ENCODE measurements around the gene ATE1.
"Not testable (repeated sequence)": the region's sequence is repeated elsewhere in the genome, so short reads cannot be mapped to it uniquely, and the experiment has no call there.

Gene ATE1

DNA sequence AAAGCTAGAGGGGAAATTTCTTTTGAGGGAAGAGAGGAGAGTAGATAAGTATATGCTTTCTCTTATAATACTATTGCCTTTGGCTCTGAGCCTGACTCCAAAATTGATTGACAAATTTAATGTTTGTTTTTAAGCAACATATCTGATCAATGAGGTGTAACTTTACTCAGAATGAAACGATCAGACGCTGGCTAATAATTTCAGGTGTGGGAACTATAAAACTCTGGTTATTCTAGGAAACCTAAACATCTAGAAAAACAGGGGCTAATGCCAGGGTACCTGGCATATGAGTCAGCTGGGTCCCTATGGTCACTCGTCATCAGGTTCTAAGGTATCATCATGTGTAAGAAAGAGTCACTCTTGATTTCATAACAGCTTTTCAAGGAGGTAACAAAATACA lies 139.7 kb downstream of the ATE1 start:
- DNase-seq (ENCODE audit: low spot score): no peak

DNA sequence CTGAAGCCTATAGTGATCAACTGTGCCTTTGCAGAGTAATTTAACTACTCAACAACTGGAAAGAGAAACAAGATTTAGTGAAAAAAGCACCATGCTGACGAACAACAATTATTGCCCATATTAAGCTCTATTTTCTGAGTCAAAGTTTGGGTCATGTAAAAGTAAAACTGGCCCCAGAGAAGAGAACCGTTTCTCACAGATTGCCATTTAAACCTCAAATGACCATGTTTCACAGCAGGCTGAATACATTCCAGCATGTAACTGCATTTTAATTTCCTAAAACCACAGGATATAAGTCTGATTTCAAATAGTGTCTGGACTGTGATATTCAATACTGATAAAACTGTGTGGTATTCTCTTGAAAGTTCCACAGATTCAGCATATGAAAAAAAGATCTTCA lies 140.7 kb downstream of the ATE1 start:
- DNase-seq (ENCODE audit: low spot score): no peak

DNA sequence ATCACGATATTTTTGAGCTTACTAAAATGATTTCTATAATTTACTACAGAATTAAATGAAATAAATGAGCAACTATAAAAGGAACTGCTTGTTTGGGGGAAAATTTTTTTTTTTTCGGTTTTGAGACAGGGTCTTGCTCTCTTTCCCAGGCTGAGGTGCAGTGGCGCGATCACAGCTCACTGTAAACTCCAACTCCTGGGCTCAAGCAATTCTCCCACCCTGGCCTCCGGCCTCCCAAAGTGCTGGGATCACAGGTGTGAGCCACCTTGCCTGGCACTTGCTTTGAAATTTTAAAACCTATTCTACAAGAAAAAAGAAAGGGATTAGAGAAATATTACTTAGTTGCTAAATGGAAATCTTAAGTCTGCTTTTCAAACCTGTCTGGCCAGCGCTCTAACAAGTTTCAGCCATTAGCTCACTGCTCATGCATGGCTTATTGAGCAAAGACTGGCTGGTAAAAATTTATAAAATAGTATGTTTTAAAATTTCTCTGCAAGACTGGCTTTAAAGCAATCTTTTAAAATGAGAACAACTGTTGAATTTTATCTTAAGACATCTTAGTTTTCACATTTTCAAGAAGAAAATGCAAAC lies 144.0 kb downstream of the ATE1 start:
- no peak for DNase-seq (ENCODE audit: low spot score)

DNA sequence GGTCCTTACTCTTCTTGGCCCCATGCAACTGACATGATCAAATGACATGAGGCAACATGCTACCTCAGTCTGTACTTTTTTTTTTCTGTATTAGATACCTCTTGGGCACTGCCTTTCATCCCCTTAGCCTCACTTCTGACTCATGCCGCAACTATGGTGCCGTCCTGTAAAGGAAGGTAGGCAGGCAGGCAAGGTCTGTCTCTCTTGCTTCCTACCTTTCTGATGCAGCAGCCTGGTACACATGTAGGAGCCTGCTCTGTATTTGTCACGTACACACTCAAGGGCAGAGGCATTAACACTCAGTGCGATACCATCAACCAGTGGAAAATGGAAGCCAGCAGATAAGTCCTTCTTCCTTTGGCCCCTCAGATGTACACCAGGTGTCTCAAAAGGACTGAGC lies 146.7 kb downstream of the ATE1 start:
- DNase-seq (ENCODE audit: low spot score): no peak

DNA sequence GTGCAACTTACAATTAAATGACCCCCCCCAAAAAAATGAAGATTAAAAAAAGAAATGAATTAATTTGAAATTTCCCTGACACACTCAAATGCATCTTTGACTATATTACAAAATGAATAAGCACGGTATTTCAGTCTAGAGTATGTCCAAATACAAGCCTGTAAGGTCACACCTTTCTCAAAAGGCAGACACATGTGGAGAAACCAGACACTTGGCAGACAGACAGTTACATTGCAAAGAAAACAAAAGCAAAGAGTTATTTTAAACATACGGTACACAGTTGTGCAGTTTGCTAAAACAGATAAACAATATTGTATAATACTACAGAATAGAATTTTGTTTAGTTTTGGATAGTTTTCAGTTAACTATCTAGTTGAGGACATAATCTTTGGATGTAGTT lies 153.0 kb downstream of the ATE1 start:
- no peak for DNase-seq (ENCODE audit: low spot score)

DNA sequence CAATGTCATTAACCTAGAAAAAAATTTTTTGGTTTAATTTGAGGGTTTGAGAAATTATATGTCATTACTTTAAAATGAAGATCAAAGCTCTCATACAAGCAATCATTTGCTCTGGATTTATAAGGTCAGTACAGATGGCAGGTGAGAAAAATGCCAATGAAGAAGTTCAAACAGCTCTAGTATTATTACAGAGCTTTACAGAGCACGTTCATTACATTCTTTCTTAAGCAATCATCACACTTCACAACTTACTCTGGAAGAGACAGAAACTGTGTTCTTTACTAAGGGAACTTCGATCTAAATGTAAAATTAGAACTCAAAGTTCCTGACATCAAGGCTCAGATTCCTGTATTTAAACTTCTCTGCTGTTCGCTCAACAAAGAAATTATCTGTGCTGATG lies 153.4 kb downstream of the ATE1 start:
- no peak for DNase-seq (ENCODE audit: low spot score)

DNA sequence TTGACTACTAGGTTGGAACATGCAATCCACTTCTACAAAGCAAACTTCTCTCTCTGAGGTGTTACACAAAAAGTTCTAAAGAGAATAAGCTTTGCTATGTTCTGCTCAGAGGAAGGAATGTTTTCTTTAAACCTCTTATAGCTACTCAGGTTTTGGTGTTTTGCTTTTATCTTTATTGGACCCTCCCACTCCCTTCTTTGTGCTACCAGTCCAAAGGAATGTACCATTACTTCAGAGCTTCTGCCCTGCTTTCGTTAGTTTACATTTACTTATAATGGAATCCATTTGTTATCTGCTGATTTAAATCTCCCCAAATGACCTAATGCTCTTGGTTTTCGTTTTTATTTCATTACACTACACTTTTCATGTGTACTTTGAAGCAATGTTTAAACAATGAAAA lies 154.9 kb downstream of the ATE1 start:
- DNase-seq (ENCODE audit: low spot score): no peak

DNA sequence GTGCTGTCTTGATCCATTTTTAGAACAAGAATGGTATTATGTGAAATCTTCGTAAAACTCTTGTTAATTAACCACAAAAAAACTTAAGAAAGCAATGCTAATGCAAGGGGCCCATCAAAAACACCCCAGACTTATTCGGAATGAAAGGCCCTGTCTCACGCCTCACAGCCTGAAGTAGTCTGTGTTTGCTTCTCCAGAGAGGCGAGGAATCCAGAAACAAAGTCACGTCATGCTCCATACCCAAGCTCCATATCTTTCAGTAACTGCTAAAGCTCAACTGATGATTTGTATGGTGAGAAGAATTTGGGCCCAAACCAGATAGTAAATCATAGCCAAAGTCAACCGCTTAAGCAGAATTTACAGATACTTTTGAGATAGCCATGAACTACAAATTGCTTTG lies 155.4 kb downstream of the ATE1 start:
- DNase-seq (ENCODE audit: low spot score): no peak

DNA sequence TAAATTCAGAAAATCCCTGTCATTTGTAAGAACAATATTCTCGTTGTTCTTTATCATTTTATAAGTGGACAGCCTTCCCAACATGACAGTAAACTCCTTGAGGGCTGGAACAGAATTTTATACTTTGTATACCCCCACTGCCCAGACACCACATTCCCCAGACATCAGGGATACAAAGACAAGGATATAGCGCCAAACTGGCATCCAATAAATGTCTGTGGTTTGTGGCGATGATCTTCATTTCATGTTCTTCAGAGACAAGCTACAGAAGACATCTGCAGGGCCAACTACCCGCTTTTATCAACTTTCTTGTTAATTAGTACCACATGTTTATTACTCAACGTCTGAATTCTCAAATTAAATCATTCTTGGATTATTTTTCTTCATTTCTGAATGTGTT lies 155.9 kb downstream of the ATE1 start:
- no peak for DNase-seq (ENCODE audit: low spot score)

DNA sequence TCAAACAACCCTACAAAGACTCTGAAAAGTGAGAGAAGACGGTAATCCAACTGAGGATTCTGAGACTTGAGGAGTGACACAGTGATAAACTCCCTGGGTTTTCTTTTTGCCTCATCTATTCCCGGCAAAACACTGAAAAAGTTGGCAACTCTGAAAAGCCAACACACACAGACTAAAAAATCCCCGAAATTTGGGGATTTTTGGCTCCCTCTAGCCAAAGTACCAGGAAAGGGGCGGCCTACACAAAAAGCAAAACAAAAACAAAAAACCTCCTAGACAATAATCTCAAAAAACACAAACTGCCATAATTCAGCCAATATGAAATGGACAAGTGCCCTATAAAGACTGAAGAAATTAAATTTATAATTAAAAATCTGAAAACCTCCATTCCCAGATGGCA lies 161.4 kb downstream of the ATE1 start:
- no peak for DNase-seq (ENCODE audit: low spot score)

DNA sequence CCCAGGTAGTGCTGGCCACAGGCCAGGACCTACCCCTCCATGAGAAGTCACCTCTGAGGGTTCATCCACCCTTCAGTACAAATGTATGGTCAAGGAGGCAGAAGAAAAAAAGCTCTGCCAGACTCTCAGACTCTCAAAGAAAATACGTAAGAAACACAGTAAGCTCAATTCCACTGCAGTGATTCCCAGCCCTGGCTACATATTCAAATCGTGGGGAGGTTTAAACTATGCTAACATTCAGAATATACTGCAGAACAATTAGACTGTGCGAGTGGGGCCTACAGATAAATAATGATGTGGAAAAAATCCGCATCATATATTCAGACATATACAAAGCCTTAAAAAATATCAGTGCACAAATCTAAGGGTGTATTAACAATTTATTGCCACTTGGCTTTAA lies 162.6 kb downstream of the ATE1 start:
- no peak for DNase-seq (ENCODE audit: low spot score)

DNA sequence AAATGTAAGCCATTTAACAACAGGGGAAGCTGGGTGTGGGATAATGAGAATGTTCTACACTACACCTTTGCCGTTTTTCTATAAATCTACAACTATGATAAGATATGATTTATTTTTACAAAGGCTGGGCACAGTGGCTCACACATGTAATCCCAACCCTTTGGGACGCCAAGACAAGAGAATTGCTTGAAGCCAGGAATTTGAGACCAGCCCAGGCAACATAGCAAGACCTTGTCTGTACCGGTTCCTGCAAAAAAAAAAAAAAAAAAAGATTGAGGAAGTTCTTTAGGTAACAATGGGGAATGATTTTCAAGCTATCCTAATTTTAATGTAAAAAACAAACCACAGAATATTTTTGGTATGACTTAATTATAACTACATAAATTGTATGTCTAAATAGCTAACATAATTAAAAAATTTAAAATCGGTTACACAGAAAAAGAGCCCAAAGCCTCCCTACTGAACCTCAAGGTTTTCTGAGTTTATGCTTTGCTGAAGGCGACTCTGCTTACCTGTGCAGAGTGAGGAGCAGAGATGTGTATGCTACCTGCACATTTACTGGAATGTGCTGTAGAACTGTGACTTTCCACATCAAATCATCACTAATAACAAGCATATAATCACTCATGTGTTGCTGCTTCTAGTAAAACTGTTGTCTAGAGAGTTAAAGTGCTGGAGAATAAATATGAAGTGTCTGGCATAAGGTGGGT lies 163.4 kb downstream of the ATE1 start:
- DNase-seq (ENCODE audit: low spot score): no peak

DNA sequence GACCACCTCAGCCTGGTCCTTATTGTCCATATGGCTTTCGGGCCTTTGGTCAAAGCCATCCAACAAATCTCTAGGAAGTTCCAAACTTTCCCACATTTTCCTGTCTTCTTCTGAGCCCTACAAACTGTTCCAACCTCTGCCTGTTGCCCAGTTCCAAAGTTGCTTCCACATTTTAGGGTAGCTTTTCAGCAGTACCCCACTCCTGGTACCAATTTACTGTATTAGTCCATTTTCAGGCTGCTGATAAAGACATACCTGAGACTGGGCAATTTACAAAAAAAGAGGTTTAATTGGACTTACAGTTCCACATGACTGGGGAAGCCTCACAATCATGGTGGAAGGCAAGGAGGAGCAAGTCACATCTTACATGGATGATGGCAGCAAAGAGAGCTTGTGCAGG lies 170.6 kb downstream of the ATE1 start:
- not testable (repeated sequence) for DNase-seq (ENCODE audit: low spot score)

DNA sequence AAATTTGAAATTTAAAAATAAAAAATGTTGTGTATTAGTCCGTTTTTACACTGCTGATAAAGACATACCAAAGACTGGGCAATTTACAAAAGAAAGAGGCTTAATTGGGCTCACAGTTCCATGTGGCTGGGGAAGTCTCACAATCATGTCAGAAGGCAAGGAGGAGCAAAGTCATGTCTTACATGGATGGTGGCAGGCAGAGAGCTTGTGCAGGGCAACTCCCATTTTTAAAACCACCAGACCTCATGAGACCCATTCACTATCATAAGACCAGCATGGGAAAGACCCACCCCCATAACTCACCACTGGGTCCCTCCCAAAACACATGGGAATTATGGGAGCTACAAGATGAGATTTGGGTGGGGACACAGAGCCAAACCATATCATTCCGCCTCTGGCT lies 172.3 kb downstream of the ATE1 start:
- not testable (repeated sequence) for DNase-seq (ENCODE audit: low spot score)

DNA sequence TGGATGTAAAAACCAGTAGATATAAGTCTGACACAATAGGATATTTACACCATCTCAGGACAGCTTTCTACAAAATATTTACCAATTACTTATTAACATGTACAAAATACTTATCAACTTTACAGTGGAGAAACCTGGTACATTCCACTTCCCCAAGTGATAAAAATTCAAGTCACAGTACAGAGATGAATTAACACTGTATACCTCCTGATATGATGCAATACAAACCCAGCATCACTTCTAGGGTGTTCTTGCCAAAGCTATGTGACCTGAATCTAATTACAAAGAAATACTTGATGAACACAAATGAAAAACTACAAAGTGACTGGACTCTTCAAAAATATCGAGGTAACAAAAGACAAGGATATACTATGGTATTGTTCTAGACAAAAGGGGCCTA lies 173.2 kb downstream of the ATE1 start:
- no peak for DNase-seq (ENCODE audit: low spot score)

DNA sequence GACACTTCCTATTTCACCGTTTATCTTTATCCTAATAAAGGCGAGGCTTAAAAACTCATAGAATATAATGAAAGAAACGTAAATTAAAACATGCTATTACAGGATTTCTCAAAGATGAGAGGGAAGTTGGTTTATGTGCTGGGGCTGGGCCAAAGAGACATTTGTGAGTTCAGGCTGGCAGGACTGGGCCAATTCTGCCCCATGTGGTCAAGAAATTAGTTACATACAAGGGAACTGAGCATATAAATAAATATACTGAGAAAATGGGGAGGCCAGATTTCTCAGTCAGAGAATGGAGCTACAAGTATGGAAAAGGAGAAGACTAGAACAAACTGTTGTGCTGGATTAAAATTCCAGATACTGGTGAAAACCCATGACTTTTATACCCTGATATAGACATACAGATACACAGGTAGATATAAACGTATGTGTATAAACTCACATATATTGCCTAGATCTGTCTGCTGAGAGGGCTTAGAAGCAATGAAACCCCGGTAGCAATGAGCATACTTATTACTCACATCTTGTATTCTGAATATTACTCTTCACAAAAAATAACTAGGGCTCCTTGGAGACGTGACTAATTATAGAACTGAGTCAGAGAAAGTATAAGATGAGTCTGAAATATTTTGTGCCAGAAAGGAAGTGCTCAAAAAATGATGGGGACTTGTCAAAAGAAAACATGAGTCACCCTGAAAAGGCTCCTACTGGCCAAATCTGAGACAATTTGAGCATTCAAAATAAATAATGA lies 173.9 kb downstream of the ATE1 start:
- DNase-seq (ENCODE audit: low spot score): no peak

DNA sequence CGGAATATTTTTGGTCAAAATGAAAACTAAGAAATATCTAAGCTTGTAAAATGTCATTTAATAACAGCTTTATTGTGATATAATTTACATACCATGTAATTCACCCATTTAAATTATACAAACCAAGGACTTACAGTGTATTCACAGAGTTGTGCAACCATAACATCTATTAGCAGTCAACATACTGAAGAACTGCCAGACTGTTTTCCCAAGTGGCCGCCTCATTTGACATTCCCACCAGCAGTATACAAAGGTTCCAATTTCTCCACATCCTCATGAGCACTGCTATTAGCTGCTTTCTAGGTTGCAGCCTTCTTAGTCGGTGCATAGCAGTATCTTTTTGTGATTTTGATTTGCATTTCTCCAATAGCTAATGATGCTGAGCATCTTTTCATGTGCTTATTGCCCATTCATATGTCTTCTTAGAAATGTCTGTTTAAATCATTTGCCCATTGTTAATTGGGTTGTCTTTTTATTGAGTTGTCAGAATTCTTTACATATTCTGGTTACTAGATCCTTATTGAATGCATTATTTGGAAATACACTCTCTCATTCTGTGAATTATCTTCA lies 176.6 kb downstream of the ATE1 start:
- DNase-seq (ENCODE audit: low spot score): no peak

DNA sequence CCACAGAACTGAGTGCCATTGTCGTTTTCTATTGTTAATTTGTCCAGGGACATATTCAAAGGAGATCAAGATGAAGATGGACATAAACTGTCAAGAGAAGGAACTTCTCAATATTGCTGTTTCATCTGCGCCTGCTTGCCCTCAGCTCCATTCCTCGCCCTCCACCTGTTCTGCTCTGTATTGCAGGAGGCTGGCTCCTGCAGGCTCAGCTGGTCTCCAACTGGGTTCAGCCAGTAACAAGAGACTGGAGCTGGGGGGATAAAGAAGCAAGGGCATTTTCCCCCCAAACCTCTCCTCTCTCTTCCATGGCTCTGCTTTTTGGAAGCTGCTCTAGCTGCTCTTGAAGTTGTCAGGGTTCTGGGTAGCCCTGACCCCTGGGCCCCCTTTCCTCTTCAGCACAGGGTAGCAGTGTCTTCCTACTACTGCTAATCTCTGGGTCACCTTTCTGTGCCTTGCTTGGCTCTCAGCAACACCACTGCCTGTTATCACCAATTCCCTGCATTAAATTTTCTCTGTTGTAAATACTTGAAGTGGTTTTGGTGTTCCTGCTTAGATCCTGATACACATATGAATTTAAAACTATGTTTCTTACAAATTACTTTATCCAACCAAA lies 180.6 kb downstream of the ATE1 start:
- DNase-seq (ENCODE audit: low spot score): no peak

DNA sequence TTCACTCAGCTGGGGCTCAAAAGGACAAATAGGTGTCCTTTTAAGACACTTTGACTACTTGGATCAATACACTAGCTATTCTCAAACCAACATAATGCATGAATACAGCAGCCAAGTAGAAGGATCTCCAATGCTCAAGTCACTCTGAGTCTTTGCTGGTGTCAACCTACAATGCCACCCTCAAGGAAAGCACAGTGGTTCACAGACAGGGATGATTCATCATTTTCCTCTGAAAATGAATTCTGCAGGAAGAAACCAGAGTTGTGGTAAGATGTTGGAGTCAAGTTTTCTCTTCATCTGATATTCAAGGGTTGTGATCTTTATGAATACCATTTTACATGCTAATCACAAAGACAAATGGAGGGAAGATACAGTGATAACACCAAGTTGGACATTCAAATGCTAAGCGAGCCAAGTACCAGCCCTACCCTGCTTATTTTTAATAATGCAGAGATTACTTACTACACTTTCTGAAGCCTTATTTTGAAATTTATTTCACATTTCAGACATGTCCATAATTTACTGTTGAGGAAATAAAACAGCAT lies 186.5 kb downstream of the ATE1 start:
- DNase-seq (ENCODE audit: low spot score): no peak

DNA sequence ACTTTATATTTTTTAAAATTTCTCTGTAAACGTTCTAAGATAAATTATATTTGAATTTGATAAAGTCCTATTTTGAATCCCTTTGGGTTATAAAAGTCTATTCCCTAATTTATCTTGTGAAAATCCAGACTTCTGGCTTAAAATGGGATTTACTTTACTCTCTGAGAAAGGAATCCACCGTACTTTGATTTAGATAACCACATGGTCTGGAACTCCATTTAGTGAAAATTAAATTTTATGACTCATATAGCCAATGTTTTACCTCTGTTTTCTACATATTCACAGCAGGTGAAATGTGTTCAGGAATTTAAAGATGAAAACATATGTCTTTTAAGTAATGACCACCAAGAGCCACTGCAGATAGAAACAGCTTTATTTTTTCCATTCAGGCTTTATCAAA lies 187.8 kb downstream of the ATE1 start:
- DNase-seq (ENCODE audit: low spot score): no peak

DNA sequence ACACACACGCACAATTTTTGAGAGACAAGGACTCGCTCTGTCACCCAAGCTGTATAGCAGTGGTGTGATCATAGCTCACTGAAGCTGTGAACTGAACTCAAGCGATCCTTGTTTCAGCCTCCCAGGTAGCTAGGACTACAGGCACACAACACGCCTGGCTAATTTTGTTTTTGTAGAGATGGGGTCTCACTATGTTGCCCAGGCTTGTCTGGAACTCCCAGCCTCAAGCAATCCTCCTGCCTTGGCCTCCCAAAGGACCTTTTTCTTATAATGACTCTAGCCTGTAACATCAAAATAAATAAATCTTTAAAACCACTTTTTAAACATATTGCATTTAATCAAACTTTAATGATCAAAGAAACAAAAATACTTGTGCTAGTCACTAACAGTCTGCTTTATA lies 188.7 kb downstream of the ATE1 start:
- no peak for DNase-seq (ENCODE audit: low spot score)

DNA sequence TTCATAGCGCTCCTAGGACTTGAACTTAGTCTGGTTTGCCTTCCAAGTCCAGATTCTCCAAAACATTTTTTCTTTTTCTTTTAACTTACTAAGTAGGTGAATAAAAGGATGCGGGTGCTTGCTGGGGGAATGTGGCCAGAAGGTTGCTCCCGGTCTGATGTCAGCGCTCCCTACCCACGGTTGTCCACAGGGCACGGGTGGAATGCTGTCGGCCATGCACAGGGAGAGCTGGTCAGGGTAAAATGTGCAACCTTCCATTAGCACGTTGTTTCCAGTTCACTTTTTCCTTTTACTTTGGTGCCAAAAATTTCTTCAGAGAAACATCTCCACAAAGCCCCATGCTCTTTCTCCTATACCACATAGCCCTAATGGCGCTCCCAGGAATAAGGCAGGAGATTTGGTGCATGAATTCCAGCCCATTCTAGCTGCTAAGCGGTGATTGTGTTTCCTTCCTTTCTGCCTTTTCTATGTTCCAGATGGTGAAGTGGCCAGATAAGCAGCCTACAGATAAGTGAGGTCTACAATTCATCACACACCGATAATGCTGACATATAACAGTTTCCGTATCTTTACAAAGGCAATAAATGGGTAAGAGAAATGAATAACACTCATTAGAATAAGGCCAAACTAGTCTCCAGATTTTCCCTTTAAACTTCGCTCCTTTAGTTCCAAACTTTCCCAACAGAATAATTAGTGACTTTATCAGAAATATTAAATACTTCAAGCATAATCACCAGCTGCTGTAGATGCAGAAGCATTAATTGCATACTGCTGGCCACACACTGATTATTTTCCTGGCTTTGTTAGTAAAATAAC lies 191.3 kb downstream of the ATE1 start:
- no peak for DNase-seq (ENCODE audit: low spot score)
